ENCODE measurements around the gene FGF7. TPM values are rescaled to one million over a fixed set of nuclear protein-coding genes. Genes with fewer than 3 reads are reported as not detected.
"Not testable (repeated sequence)": the region's sequence is repeated elsewhere in the genome, so short reads cannot be mapped to it uniquely, and the experiment has no call there.

FGF7 gene
- polyA plus RNA-seq (2014; cell fraction: cytosol; rRNA removed), result 0.27 and 0.97 TPM in 2 replicates
- polyA plus RNA-seq (2014; cell fraction: nucleus; rRNA removed), result 0.20 and 0.28 TPM in 2 replicates

- no peak for DNase-seq (ENCODE audit: low spot score)
These were observed at the start of gene FGF7 for GRCh38 chr15:49423021-49423420. FGF7 (plus strand) TSS chr15:49423242; CDS start chr15:49424298, 1,056 bp downstream.

- DNase-seq (ENCODE audit: low spot score), result no peak
These were observed 43.0 kb upstream of the FGF7 start for GRCh38 chr15:49379996-49380395.

GRCh38 chr15:49380912-49381311 is 42.1 kb upstream of the FGF7 start:
- peak; percentile 34 for DNase-seq (ENCODE audit: low spot score)

- DNase-seq (ENCODE audit: low spot score), result no peak
These were observed 40.6 kb upstream of the FGF7 start for GRCh38 chr15:49382394-49382793.

GRCh38 chr15:49383266-49383665 is 39.8 kb upstream of the FGF7 start:
- DNase-seq (ENCODE audit: low spot score), result no peak

- no peak for DNase-seq (ENCODE audit: low spot score)
These were observed 35.6 kb upstream of the FGF7 start for GRCh38 chr15:49387471-49387870.

GRCh38 chr15:49402515-49403296 is 20.3 kb upstream of the FGF7 start:
- not testable (repeated sequence) for DNase-seq (ENCODE audit: low spot score)

- DNase-seq (ENCODE audit: low spot score), result no peak
These were observed 16.5 kb upstream of the FGF7 start for GRCh38 chr15:49406352-49407118.

- no peak for DNase-seq (ENCODE audit: low spot score)
These were observed 12.4 kb upstream of the FGF7 start for GRCh38 chr15:49410641-49411040.

GRCh38 chr15:49412797-49413196 is 10.2 kb upstream of the FGF7 start:
- DNase-seq (ENCODE audit: low spot score), result no peak

- DNase-seq (ENCODE audit: low spot score), result no peak
These were observed 7.9 kb upstream of the FGF7 start for GRCh38 chr15:49415149-49415548.

GRCh38 chr15:49415638-49416037 is 7.4 kb upstream of the FGF7 start:
- no peak for DNase-seq (ENCODE audit: low spot score)

GRCh38 chr15:49418811-49419210 is 4.2 kb upstream of the FGF7 start:
- no peak for DNase-seq (ENCODE audit: low spot score)

GRCh38 chr15:49421991-49422390 is 1.1 kb upstream of the FGF7 start:
- DNase-seq (ENCODE audit: low spot score), result peak; percentile 56

GRCh38 chr15:49423901-49424550 is 984 bp downstream of the FGF7 start:
- peak; percentile 7 for DNase-seq (ENCODE audit: low spot score)

GRCh38 chr15:49424954-49425353 is 1.9 kb downstream of the FGF7 start:
- no peak for DNase-seq (ENCODE audit: low spot score)

- no peak for DNase-seq (ENCODE audit: low spot score)
These were observed 4.3 kb downstream of the FGF7 start for GRCh38 chr15:49427372-49427771.

GRCh38 chr15:49428409-49429095 is 5.5 kb downstream of the FGF7 start:
- no peak for DNase-seq (ENCODE audit: low spot score)

GRCh38 chr15:49430046-49430445 is 7.0 kb downstream of the FGF7 start:
- DNase-seq (ENCODE audit: low spot score), result no peak

- no peak for DNase-seq (ENCODE audit: low spot score)
These were observed 12.1 kb downstream of the FGF7 start for GRCh38 chr15:49435174-49435573.

GRCh38 chr15:49436751-49437150 is 13.7 kb downstream of the FGF7 start:
- no peak for DNase-seq (ENCODE audit: low spot score)
